ENCODE data around the gene OLFML2A. TPM values are rescaled to one million over a fixed set of nuclear protein-coding genes. Genes with fewer than 3 reads are reported as not detected.

The OLFML2A gene
- total RNA-seq, 2 donors from 2014 or later = 16.7 to 18.5 TPM

- DNase-seq (ENCODE audit: low spot score) = no peak
- H3K4me1 ChIP-seq (replicated peaks) = no peaks in the 10 kb centered on the region
- WGBS = 94% methylated on average over 8 of the region's 8 CpGs
- H3K36me3 ChIP-seq = no peaks in the 10 kb centered on the region
- no peak overlapping the region for H3K27ac ChIP-seq
- TF ChIP-seq POLR2AphosphoS5 (IDR thresholded peaks at IDR 0.05) = no peak
- no peak for TF ChIP-seq POLR2A (IDR thresholded peaks at IDR 0.05)
- TF ChIP-seq CTCF (IDR thresholded peaks at IDR 0.05) = no peak
- H3K9me3 ChIP-seq = no peaks in the 10 kb centered on the region
- no peaks in the 10 kb centered on the region for H3K27me3 ChIP-seq (replicated peaks; ENCODE audit: insufficient read depth)
- intact Hi-C loops (cut with DNase I) = no loop called here
- H3K4me3 ChIP-seq = no peak overlapping the region
These were observed 13.4 kb downstream of the OLFML2A start for GRCh38 chr9:124790301-124790700.

DNA sequence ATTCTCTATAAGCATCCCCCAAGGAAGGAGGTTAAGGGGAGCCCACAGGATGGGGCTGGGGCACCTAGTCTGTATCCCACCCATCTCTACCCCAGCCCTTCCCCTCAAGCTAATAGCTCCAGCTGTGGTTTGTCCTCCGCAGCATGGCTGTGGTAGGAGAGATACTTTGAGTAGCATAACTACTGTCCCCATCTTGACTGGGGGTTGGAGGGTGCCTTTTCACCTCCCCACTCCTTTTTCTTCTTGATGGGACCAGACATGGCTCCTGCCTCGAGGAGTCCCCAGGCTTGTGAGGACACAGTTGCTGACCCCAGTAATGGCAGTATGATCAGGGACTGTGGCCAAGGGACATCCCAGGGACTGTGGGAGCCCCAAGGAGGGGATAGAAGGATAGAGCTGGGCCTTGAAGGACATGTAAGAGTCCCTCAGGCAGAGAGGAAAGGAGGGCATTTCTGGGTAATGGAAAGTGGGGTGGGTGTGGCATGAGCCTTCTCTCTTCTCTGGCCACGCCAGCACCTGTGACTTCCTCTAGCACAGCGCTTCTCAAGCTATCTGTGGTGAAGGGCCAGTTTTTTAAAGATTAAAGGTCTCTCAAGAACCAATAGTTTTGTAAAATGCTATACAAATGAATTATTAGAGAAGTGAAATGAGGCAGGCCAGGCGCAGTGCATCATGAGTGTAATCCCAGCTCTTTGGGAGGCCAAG lies 14.0 kb downstream of the OLFML2A start:
- Histone ChIP-seq H3K9me3 (no peaks in the 10 kb centered on the region), H3K27me3 (replicated peaks; ENCODE audit: insufficient read depth) (no peaks in the 10 kb centered on the region), H3K4me3 (no peak overlapping the region), H3K36me3 (no peaks in the 10 kb centered on the region), H3K4me1 (replicated peaks) (no peaks in the 10 kb centered on the region), H3K27ac (no peak overlapping the region)
- intact Hi-C loops (cut with DNase I) = no loop called here
- TF ChIP-seq POLR2AphosphoS5 (IDR thresholded peaks at IDR 0.05) (no peak), POLR2A (IDR thresholded peaks at IDR 0.05) (no peak), CTCF (IDR thresholded peaks at IDR 0.05) (no peak)
- 91% methylated on average over 5 of the region's 5 CpGs for WGBS
- no peak for DNase-seq (ENCODE audit: low spot score)

GRCh38 chr9:124792257-124793014 lies 15.5 kb downstream of the OLFML2A start:
- WGBS = 83% methylated on average over 8 of the region's 8 CpGs
- no peak for DNase-seq (ENCODE audit: low spot score)
- intact Hi-C loops (cut with DNase I) = no loop called here
- Histone ChIP-seq H3K4me1 (replicated peaks) (no peaks in the 10 kb centered on the region), H3K9me3 (no peaks in the 10 kb centered on the region), H3K27me3 (replicated peaks; ENCODE audit: insufficient read depth) (no peaks in the 10 kb centered on the region), H3K27ac (no peak overlapping the region), H3K36me3 (no peaks in the 10 kb centered on the region), H3K4me3 (no peak overlapping the region)
- TF ChIP-seq POLR2A (IDR thresholded peaks at IDR 0.05) (no peak), POLR2AphosphoS5 (IDR thresholded peaks at IDR 0.05) (no peak)

DNA sequence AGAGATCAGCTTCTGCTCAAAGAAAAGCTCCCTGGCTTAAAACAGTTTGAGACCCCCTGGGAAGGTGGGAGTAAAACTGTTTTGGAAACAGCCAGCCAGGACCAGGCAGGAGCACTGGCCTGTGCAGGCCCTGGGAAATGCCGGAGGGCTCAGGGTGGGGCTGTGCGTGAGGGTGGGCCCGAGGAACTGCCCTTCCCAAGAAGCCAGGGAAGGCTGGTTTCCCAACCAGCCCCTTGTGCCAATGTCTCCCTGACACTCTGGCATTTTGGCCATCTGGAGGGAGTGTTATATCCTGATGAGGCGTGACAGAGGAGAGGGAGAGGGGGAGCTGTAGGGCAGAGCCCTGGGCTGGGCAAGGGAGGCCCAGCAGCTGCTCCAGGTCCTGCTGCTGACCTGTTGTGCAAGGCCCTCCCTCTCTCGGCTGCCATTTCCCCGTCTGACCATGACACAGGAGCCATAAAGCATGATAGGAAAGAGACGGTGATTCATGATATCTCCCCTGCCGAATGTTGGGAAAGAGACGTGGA lies 16.1 kb downstream of the OLFML2A start:
- H3K27ac ChIP-seq = no peak overlapping the region
- 79% methylated on average over 9 of the region's 9 CpGs for WGBS
- intact Hi-C loops (cut with DNase I) = no loop called here
- DNase-seq (ENCODE audit: low spot score) = no peak
- TF ChIP-seq POLR2A (IDR thresholded peaks at IDR 0.05) = no peak
- TF ChIP-seq POLR2AphosphoS5 (IDR thresholded peaks at IDR 0.05) = no peak
- TF ChIP-seq CTCF (IDR thresholded peaks at IDR 0.05) = no peak
- no peak overlapping the region for H3K4me3 ChIP-seq
- no peaks in the 10 kb centered on the region for H3K4me1 ChIP-seq (replicated peaks)
- no peaks in the 10 kb centered on the region for H3K9me3 ChIP-seq
- no peaks in the 10 kb centered on the region for H3K27me3 ChIP-seq (replicated peaks; ENCODE audit: insufficient read depth)
- no peaks in the 10 kb centered on the region for H3K36me3 ChIP-seq

- no peaks in the 10 kb centered on the region for H3K27me3 ChIP-seq (replicated peaks; ENCODE audit: insufficient read depth)
- no peak overlapping the region for H3K4me3 ChIP-seq
- WGBS = 86% methylated on average over 11 of the region's 11 CpGs
- no peaks in the 10 kb centered on the region for H3K36me3 ChIP-seq
- intact Hi-C loops (cut with DNase I) = no loop called here
- H3K27ac ChIP-seq = no peak overlapping the region
- no peaks in the 10 kb centered on the region for H3K9me3 ChIP-seq
- no peak for DNase-seq (ENCODE audit: low spot score)
- TF ChIP-seq POLR2AphosphoS5 (IDR thresholded peaks at IDR 0.05) = no peak
- no peak for TF ChIP-seq POLR2A (IDR thresholded peaks at IDR 0.05)
- TF ChIP-seq CTCF (IDR thresholded peaks at IDR 0.05) = no peak
- no peaks in the 10 kb centered on the region for H3K4me1 ChIP-seq (replicated peaks)
These were observed 18.1 kb downstream of the OLFML2A start for GRCh38 chr9:124794902-124795491.

Measured in prostate gland (tissue), 2 donors.